ENCODE measurements around the gene ANKFN1. TPM values are rescaled to one million over a fixed set of nuclear protein-coding genes. Genes with fewer than 3 reads are reported as not detected.
"Not testable (repeated sequence)": the region's sequence is repeated elsewhere in the genome, so short reads cannot be mapped to it uniquely, and the experiment has no call there.

Gene ANKFN1
- total RNA-seq, 1 experiment from 2014 or later: 0.94 TPM

DNA sequence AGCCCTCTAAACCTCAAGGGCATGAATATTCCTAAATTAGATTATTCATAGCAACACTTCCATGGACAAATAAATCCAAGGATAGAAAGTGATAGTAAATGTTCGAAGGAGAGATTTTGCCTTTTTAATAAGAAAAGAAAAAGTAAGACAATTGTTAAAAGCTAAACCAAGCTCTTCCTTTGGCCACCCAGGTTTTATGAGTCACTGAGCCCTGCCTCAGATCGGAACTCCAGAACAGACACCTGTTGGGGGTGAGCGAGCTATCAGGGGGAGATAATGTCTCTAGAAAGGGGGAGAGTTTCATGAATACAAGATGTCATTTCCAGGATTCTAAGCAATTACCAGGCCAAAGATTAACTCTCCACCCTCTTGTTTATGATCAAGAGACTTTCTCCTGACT, 171.4 kb downstream of the ANKFN1 start:
- no peak for DNase-seq (ENCODE audit: extremely low read depth, low read depth)

DNA sequence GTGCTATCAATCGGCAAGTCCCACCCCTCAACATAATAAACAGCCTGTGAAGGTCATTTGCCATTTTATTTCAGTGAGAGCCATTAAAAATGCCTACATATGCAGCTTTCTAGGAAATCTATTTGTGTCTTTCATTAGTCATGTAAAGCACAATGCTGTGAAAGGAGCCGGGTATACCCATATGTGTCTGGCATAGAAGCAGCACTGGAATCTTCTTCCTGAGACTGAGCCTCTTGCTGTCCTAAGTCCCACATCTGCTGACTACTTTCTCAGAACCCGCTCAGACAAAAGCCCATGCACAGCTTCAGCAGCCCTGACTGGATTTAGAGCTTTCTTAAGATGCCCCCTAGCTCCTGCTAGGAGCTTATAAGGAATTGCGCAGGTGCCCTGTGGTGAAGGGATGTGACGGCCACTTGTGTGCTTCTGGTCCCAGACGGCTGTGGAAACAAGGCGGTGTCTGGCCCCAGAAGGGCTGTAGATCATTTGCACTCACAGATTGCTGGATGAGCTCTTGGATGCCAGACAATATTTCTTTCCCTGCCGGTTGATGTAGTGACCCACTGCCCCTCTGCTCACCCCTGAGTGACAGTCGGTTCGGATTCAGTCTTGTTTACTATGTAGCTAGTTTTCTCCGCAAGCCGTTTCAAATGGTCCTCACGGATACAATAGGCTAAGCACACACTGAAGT, 172.2 kb downstream of the ANKFN1 start:
- DNase-seq (ENCODE audit: extremely low read depth, low read depth): no peak

DNA sequence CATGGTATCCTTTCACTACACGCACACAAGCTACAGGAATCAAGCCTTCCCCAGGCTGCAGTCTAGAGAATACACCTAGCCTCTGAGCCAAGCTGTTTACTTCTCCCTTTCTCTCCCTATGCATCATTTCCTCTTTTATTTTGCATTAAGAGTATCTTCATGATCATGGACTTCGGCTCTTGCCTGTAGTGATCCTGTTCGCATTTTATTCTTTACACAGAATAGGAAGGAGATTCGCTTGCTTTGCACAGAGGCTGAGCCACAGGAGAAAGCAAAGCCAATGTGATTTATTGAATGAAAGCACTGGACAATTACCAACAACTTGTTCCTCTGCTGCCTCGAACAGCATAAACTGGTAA, 172.7 kb downstream of the ANKFN1 start:
- DNase-seq (ENCODE audit: extremely low read depth, low read depth): no peak

DNA sequence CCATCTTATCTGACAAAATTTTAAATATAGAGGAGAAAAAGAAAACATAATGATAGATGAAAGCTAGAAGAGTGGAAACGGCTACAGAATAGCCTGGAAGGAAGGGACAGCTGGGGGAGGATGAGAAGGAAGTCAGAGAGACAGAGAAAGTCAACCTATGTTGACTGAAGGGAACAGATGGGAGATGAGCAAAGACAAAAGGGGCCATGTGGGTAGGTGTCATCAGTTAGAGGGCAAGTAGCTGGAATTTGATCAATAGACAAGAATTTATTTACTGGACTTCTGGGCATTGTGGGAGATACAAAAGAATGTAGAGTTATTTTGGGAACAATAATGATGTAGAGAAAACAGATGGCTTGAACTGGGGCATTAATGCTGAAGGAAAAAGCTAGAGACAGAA, 194.4 kb downstream of the ANKFN1 start:
- no peak for DNase-seq (ENCODE audit: extremely low read depth, low read depth)

DNA sequence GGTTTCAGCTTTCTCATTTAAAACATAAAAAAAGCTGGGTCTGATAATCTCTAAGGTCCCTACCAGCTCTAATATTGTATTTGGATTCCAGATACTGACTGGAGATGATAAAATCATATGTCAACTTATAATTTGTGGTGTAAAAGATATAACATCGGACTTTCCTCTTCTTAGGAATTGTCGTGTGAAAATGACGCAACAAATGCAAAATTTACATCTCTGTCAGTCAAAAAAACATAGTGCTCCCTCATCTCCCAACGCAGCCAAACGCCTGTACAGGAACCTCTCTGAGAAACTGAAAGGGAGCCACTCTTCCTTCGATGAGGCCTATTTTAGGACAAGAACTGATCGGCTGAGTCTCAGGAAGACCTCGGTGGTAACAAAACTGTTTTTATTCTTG, 197.3 kb downstream of the ANKFN1 start:
- no peak for DNase-seq (ENCODE audit: extremely low read depth, low read depth)

DNA sequence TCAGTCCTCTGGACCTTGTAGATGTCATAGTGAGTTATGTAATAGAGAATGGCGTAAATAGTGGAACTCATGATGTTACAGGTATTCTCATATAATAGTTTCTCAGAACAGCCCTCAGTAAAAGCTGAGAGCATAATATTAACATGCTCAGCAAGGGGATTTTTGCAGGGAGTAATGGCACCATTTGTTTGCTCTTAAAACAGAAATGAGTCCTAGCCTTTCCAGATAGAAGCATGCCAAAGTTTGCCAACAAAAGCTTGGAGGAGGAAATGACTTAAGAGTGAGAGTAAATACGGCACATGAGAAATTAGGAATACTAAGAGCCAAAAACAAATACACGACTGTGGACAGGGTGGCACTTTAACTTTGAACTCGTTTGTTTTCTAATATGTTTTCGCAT, 198.4 kb downstream of the ANKFN1 start:
- DNase-seq (ENCODE audit: extremely low read depth, low read depth): no peak

DNA sequence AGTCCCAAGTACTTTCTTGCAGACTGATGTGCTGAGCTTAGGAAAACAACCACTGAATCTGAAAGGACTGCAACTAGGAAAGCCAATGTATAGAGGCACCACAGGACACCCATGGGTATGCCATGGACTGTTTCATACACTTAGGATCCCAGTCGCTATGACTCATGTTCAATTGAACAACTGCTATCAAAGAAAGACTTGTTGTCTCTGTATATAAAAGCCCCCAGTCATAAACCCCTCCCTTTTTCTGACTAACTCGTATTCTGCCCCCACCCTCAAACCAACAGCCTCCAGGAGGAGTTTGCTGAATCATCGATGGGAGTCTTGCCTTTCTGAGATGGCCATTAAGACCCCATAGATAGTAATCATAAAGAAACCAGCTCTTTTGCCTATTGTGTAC, 205.4 kb downstream of the ANKFN1 start:
- no peak for DNase-seq (ENCODE audit: extremely low read depth, low read depth)

DNA sequence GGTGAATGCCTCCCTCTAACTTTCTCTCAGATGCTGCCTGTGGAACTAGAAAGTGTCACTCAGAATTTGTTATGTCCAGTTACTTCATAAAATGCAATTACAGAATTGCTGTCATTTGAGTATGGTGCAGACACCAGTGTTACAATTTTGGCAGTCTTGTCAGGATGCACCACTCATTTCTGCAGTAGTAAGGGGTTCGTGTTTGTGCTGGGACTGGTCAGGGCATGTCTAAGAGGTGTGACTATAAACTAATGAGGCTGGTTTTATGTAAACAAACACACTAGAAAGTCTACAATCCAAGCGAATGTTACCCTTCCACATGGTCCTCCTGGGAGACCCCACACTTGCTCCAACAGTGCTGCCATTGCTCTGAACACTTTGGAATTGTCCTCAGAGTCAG, 206.2 kb downstream of the ANKFN1 start:
- no peak for DNase-seq (ENCODE audit: extremely low read depth, low read depth)

DNA sequence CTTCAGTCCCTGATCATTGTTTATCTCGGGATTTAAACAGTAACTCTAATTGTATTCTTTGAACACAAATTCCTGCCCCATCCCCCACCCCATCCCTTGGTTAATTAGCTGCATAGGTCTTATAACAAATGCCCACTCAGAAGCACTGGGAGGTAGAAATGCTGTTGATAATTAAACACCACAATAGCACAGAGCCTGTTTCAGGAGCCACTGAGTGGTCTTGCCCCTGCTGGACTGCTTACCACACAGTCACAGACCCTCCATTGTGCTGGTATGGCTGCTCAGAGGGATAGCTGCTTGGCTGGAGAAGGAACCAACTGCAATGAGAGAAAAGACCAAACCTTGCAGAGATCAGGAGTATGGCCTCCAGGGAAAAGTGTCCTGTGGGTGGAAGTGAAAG, 214.1 kb downstream of the ANKFN1 start:
- no peak for DNase-seq (ENCODE audit: extremely low read depth, low read depth)

DNA sequence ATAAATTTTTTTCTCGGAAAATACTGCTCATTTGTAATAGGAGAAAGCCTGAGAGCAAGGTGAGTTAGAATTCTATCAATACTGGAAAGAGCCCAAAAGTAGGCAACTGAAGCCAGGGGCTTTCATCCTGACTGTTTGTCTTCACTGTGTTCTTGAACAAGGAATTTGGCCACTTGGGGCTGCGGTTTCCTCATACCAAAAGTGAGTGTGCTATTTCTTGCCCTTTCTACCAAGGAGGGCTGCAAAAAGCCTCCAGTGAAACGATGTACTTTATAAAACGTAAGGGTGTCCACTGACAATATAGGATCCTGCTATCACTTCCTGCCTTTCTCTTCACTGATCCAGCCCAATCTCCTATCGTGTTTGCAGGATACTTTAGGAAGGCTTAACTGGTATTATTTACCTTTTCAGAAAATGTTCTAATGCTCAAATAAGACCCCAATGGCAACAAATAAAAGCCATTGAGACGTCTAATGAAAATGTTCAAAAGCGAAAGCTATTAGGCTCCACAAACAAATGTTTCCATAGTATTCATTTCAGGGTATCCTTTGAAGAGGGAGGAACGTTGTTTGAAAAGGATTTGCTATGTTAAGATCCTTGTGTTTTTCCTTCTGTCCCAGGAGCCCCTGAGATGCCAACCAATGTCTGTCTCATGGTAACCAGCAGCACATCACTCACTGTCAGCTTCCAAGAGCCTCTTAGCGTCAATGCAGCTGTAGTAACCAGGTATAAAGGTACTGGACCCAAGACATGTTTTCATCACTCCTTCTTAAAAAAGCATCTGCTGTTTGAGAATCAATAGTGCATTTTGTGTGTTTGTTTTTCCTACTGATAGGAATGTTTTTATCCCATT, 220.9 kb downstream of the ANKFN1 start:
- DNase-seq (ENCODE audit: extremely low read depth, low read depth): no peak

DNA sequence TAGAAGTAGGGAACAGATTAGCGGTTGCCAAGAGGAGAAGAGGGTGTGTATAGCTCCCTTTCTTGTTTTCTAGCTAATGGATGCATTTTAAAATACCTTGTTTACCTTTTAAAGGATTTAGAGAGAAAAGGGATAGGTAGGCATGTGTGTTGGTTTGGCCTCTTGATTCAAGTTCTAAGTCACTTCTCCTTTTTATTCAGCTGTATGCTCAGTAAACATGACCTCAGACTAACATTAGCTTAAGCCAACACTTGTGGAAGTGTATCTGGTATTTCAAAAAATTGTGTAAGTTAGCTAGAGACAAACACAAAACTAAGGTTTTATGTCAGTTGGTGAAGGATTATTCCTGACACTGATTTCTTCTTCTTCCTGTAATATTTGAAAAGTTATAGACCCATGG, 236.1 kb downstream of the ANKFN1 start:
- DNase-seq (ENCODE audit: extremely low read depth, low read depth): no peak

DNA sequence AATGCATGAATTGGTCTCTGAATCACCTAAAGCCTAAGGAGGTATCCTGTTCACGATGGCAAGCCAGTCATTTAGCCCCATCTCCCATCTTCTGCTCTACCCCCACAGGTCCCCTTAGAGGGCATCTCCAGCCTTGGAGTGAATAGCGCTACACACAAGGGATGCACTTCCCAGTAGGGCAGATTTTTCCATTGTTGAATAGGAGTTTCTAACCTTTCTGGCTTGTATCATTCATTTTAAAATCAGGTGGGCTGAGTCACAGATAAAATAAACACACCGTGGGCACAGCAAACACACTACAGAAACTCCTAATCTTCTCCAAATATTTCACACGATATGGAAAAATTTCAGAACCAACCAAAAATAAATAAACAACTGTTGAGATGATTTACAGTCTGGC, 239.0 kb downstream of the ANKFN1 start:
- no peak for DNase-seq (ENCODE audit: extremely low read depth, low read depth)

DNA sequence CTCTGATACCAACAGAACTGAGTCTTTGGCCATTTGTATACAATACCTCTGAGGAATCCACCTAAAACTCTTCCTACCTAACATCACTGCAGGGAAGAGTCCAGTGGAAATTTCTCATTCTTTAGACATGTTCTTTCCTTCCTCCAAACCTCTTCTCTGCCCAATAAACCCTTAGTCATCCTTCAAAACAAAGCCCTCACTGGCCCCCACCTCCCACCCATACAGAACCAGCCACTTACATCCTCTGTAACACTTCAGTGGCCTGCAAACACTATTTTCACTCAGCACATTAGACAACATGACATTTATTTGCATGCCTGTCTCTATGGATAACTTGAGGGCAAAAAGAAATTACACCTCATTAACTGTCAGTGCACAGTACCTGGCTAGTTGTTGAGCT, 239.9 kb downstream of the ANKFN1 start:
- no peak for DNase-seq (ENCODE audit: extremely low read depth, low read depth)

DNA sequence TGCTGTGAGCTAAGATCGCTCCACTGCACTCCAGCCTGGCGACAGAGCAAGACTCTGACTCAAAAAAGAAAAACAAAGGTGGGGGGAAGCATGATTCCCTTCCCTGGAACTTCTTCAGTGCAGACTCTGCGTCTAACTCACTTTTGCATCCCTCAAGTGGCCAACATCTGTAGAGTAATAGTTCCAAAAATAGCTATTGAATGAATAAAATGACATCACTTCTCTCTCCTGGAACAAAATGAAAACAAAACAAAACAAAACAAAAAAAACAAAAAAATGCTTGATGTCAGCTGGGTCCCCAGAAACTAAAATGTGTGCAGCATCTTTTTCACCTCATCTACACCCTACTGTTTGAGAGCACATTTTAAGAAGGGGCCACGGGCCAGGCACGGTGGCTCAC, 242.5 kb downstream of the ANKFN1 start:
- DNase-seq (ENCODE audit: extremely low read depth, low read depth): no peak

DNA sequence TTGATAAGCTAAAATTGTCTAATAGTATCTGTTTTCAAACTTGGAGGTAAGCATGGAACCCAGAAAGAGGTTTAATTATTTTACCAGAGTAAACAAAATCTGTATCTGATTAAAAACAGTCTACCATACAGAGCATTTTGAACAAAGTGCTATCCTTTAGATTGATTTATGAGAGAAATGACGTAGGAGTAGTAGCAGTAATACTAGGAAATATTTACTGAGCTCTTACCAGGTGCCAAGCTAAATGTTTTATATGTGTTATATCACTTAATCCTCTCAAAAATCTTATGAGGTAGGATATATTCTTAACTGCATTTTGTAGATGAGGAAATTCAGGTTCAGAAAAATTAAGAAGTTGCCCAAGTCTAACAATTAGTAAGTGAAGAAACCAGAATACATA, 253.8 kb downstream of the ANKFN1 start:
- no peak for DNase-seq (ENCODE audit: extremely low read depth, low read depth)

DNA sequence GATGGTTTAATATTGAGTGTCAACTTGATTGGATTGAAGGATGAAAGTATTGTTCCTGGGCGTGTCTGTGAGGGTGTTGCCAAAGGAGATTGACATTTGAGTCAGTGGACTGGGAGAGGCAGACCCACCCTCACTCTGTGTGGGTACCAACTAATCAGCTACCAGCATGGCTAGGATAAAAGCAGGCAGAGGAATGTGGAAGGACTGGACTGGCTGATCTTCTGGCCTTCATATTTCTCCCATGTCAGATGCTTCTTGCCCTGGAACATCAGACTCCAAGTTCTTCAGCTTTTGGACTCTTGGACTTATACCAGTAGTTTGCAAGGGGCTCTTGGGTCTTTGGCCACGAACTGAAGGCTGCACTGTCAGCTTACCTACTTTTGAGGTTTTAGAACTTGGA, 259.1 kb downstream of the ANKFN1 start:
- not testable (repeated sequence) for DNase-seq (ENCODE audit: extremely low read depth, low read depth)

DNA sequence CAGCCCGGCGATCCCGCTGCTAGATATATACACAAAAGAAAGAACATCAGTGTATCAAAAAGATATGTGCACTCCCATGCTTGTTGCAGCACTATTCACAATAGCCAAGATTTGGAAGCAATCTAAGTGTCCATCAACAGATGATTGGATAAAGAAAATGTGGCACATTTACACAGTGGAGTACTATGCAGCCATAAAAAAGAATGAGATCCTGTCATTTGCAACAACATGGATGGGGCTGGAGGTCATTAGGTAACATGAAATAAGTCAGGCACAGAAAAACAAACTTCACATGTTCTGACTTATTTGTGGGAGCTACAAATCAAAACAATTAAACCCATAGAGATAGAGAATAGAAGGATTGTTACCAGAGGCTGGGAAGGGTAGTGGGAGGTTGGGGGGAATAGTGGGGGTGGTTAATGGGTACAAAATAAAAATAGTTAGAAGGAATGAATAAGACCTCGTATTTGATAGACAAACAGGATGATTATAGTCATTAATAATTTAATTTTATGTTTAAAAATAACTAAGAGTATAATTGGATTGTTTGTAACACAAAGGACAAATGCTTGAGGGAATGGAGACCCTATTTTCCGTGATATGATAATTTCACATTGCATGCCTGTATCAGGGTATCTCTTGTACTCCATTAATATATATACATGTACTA, 263.5 kb downstream of the ANKFN1 start:
- no peak for DNase-seq (ENCODE audit: extremely low read depth, low read depth)

DNA sequence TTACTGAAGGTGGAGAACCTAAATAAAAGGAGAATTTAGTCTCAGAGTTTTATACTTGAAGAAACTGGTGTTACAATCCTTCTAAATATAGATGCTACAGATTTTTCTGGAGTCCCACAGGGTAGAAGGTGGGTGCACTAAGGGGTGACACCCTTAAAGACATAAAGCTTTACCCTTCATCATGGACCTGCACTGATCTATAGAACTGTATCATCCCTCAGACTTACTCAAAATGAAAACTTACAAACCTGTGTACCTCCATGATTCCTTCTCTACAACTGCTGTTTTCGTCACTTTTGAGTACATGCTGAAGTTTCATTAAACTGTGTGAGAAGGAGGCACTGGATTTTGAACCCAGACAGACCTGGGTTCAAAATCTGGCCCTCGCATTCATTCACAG, 270.7 kb downstream of the ANKFN1 start:
- no peak for DNase-seq (ENCODE audit: extremely low read depth, low read depth)

DNA sequence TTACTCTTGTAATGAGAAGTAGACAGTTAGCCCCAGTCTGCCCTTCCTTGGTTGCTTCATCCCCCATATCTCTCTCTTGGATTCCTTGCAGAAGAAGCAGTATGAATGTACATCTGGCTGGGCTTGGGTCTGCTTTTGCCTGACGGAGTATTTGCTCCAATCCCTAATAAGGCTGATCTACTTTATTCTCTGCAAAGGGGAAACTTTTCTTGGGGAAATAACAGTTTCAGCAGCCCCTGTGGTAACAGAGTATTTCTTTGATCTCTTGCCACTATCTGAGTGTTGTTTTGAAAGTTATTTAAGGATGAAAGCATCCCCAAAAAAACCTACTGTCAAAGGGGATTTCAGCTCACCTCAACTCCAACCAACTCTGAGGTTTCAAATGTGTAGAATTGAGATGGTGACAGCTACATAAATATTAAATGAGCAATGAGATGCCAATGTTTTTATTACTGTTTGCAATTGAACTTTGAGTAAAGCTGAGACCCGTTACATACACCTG, 271.3 kb downstream of the ANKFN1 start:
- no peak for DNase-seq (ENCODE audit: extremely low read depth, low read depth)

DNA sequence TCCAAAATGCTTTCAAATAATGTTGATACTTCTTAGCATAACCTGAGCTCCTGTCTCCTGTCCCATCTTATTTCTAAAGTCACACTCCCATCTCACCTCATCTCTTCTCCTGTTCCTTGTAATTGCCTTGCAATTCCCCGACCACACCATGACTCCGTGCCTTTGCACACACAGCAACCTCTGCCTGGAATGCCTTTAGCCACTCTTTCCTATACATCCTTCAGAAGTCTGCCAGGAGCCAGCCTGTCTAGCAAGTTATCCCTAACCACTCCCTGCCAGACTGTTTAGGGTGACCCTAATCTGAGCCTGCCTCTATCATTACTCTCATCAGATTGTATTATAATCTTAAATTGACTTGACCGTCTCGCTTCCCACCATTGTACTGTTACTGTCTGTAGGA, 272.2 kb downstream of the ANKFN1 start:
- DNase-seq (ENCODE audit: extremely low read depth, low read depth): no peak

DNA sequence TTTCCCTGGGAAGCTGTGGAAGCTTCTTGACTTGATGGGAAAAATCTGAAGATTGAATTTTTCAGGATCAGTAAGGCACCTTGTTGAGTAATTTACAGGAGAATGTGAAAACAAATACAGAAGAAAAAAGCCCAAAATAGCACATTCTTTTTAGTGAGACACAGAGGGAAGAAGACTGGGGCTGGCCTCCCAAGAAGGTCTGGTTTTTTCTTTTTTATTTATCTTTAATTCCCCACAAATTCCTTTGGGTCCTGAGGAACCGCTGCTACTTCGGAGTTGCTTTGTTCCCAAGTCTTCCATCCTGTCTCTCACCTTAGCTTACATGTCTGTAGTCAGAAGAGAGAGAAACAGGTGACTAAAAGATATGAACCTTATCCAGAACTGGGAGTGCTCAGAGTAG, 273.6 kb downstream of the ANKFN1 start:
- DNase-seq (ENCODE audit: extremely low read depth, low read depth): no peak

DNA sequence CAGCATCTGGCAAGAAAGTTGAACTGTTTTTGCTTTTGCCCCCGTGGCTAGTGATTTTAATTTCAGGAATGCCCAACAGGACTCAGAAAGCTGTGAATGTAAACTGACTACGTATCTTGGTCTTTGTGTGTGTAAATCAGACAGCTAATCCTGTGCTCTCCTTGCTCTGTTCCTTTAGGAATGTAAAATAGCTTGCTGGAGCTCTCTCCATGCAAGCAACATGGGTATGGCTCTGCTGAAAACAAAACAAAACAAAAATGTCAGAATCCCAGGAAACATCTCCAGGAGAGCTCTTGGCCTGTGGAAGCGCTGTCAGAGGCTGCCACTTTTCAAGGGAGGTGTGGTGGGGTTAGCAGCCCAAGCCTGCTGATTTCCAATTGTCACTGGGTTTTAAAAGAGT, 278.5 kb downstream of the ANKFN1 start:
- DNase-seq (ENCODE audit: extremely low read depth, low read depth): no peak

Measured in NCI-H460 (cell line).